ENCODE results near the gene SULT1A2.

- TF ChIP-seq, protein P1, sequence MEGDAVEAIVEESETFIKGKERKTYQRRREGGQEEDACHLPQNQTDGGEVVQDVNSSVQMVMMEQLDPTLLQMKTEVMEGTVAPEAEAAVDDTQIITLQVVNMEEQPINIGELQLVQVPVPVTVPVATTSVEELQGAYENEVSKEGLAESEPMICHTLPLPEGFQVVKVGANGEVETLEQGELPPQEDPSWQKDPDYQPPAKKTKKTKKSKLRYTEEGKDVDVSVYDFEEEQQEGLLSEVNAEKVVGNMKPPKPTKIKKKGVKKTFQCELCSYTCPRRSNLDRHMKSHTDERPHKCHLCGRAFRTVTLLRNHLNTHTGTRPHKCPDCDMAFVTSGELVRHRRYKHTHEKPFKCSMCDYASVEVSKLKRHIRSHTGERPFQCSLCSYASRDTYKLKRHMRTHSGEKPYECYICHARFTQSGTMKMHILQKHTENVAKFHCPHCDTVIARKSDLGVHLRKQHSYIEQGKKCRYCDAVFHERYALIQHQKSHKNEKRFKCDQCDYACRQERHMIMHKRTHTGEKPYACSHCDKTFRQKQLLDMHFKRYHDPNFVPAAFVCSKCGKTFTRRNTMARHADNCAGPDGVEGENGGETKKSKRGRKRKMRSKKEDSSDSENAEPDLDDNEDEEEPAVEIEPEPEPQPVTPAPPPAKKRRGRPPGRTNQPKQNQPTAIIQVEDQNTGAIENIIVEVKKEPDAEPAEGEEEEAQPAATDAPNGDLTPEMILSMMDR (IDR thresholded peaks at IDR 0.05; ENCODE audit: low read depth, low read length, poor library complexity, severe bottlenecking) = no peak
- no peak for TF ChIP-seq EZH2phosphoT487 (IDR thresholded peaks at IDR 0.05; ENCODE audit: borderline replicate concordance, low read length)
These were observed 50.2 kb downstream of the SULT1A2 start for GRCh38 chr16:28546626-28547025.
